IPS-18a (cell line): ENCODE measurements around the gene DDX6.
"Not testable (repeated sequence)": the region's sequence is repeated elsewhere in the genome, so short reads cannot be mapped to it uniquely, and the experiment has no call there.

Experiments used
- H3K27ac ChIP-seq: one replicate; pipeline ENCODE4 v1.5.1; 2013; ENCODE audit warnings: low read length
- H3K27me3 ChIP-seq: one replicate; pipeline ENCODE4 v1.6.1; 2013; ENCODE audit warnings: mild to moderate bottlenecking, low read length; ENCODE audit not compliant: control insufficient read depth, insufficient read depth
- H3K36me3 ChIP-seq: one replicate; pipeline ENCODE4 v1.6.1; 2013; ENCODE audit warnings: low read depth, low read length; ENCODE audit not compliant: control insufficient read depth
- H3K4me1 ChIP-seq: one replicate; pipeline ENCODE4 v1.6.1; 2013; ENCODE audit warnings: low read depth, low read length; ENCODE audit not compliant: control insufficient read depth
- H3K4me3 ChIP-seq: one replicate; pipeline ENCODE4 v1.5.1; 2013; ENCODE audit warnings: low read length
- H3K9ac ChIP-seq: one replicate; pipeline ENCODE4 v1.6.1; 2013; ENCODE audit warnings: mild to moderate bottlenecking, low read length, moderate library complexity
- H3K9me3 ChIP-seq: one replicate; pipeline ENCODE4 v1.6.1; 2013; ENCODE audit warnings: low read depth, low read length; ENCODE audit not compliant: control insufficient read depth

DDX6 gene

GRCh38 chr11:118729753-118730152, 61.2 kb downstream of the DDX6 start:
- peaks cover 18% of the 10 kb centered on the region for H3K4me1 ChIP-seq
- not testable (repeated sequence) for H3K27me3 ChIP-seq, H3K36me3 ChIP-seq, H3K27ac ChIP-seq, H3K9ac ChIP-seq, H3K9me3 ChIP-seq, H3K4me3 ChIP-seq

- H3K4me3 ChIP-seq: peak overlapping the region; percentile 37
- not testable (repeated sequence) for H3K27ac ChIP-seq, H3K9ac ChIP-seq, H3K9me3 ChIP-seq, H3K27me3 ChIP-seq, H3K36me3 ChIP-seq
- H3K4me1 ChIP-seq: peaks cover 11% of the 10 kb centered on the region
Observed at GRCh38 chr11:118728112-118728511, 62.9 kb downstream of the DDX6 start.

GRCh38 chr11:118727721-118728066, 63.3 kb downstream of the DDX6 start:
- H3K36me3 ChIP-seq, H3K9me3 ChIP-seq, H3K9ac ChIP-seq, H3K27ac ChIP-seq, H3K27me3 ChIP-seq: not testable (repeated sequence)
- Histone ChIP-seq H3K4me3 (peak overlapping the region; percentile 37), H3K4me1 (peaks cover 11% of the 10 kb centered on the region)

DNA sequence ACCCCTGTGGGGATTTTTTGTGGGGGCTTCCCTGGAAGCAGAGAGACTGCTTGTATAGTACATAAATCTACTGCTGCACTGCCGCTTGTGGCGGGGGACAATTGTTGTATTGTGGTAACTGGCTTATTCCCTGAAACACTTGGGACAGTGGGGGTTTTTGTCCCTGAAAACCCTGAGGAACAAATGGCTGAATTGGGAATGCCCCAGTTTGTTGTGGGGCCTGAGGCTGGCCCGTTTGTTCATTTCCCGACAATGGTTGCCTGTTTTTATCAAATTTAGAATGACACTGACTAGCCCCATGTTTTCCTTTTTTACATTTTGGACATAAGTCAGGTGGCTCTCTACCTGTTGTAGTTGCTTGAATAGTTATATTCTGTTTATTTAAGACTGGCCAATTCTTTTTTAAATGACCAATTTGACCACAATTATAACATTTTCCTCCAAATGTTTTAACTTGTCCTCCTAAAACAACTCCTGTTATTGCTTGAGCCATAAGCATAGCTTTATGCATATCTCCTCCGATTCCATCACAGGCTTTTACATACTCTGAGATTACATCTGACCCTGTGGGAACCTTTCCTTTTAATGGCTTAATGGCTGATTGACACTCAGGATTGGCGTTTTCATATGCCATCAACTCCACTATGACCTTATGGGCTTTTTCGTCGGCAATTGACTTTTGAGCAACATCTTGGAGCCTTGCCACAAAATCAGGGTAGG, 63.8 kb downstream of the DDX6 start:
- H3K27me3 ChIP-seq, H3K9ac ChIP-seq, H3K27ac ChIP-seq, H3K9me3 ChIP-seq, H3K36me3 ChIP-seq: not testable (repeated sequence)
- Histone ChIP-seq H3K4me1 (peaks cover 11% of the 10 kb centered on the region), H3K4me3 (peak overlapping the region; percentile 37)

DNA sequence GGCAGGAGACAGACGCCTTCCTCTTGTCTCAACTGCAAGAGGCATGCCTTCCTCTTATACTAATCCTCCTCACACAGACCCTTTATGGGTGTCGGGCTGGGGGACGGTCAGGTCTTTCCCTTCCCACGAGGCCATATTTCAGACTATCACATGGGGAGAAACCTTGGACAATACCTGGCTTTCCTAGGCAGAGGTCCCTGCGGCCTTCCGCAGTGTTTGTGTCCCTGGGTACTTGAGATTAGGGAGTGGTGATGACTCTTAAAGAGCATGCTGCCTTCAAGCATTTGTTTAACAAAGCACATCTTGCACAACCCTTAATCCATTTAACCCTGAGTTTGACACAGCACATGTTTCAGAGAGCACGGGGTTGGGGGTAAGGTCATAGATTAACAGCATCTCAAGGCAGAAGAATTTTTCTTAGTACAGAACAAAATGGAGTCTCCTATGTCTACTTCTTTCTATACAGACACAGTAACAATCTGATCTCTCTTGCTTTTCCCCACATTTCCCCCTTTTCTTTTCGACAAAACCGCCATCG, 69.4 kb downstream of the DDX6 start:
- peaks cover 11% of the 10 kb centered on the region for H3K4me1 ChIP-seq
- H3K4me3 ChIP-seq, H3K27ac ChIP-seq, H3K36me3 ChIP-seq, H3K9me3 ChIP-seq, H3K27me3 ChIP-seq, H3K9ac ChIP-seq: not testable (repeated sequence)

DNA sequence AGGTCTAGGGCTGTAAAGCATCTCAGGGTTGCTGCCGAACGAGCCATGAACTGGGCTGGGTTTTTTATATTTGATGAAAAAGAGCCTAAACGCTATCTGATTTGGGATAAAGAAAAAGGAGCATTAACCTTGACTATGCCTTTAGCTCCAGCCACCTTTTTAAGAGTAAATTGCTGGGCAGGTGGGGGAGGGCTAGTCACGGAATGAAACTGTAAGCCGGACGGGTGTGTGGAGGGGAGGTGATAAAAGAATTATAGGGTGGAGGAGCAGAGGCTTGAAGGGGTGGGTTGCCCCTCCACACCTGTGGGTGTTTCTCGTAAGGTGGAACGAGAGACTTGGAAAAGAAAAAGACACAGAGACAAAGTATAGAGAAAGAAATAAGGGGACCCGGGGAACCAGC, 70.2 kb downstream of the DDX6 start:
- H3K4me3 ChIP-seq, H3K9ac ChIP-seq: not testable (repeated sequence)

DNA sequence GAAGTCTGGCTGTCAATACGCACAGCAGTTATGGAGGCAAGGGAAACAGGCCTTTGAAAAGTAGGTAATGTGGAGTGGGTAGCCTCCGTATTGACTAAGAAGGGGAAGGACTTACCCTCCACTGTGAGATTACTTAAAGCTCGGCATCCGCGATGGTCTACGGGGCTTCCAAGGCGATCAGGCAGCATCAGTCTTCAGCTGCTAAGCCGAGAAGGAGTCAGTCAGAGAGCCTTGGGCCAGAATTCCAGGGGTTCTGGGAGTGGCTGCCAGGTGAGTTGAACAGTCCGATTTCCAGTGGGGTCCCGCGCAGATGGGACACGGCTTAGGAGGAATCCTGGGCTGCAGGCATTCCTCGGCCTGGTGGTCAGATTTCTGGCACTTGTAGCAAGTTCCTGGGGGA, 70.9 kb downstream of the DDX6 start:
- H3K4me3 ChIP-seq: peak overlapping the region; percentile 33
- H3K27ac ChIP-seq, H3K27me3 ChIP-seq, H3K9ac ChIP-seq, H3K9me3 ChIP-seq, H3K36me3 ChIP-seq: not testable (repeated sequence)
- peaks cover 15% of the 10 kb centered on the region for H3K4me1 ChIP-seq

More for the DNA sequence above, 70.2 kb downstream of the DDX6 start:
- H3K9me3 ChIP-seq, H3K4me1 ChIP-seq, H3K36me3 ChIP-seq, H3K27ac ChIP-seq, H3K27me3 ChIP-seq: not testable (repeated sequence)

DNA sequence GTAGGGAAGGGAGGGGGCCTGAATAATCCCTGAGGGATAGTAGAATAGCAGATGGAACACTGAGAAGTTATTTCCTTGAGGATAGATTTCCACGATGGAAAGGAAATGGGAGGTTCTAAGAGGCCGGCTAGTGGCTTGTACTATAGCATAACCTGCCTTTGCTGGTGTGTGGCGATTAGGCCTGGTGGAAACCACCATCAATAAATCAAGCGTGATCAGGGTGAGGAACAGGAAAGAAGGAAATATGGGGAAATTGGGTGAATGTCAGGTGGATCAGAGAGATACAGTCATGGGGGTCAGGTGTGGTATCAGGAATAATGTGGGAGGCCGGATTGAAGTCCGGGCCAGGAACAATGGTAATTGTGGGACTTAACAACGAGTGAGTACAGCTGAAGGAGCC, 72.4 kb downstream of the DDX6 start:
- not testable (repeated sequence) for H3K9ac ChIP-seq, H3K27me3 ChIP-seq, H3K4me3 ChIP-seq, H3K27ac ChIP-seq, H3K36me3 ChIP-seq, H3K9me3 ChIP-seq
- H3K4me1 ChIP-seq: peaks cover 19% of the 10 kb centered on the region

DNA sequence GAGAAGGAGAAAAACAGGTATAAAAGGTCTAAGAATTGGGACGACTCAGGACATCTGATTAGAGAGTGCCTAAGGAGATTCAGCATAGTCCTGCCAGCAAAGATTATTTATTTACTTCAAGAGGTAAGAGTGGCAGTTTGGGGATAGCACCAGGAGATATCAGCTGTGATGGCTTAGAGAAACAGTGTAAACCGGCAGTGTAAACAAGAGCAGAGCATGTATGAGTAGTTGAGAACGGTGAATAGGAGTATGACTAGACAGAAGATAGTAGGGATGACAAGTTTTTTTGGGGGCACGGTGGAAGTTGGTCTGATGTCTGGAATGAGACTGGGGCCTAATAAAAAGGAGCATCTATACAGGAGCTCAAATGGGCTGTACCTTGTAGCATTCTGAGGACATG, 73.2 kb downstream of the DDX6 start:
- not testable (repeated sequence) for H3K27me3 ChIP-seq, H3K27ac ChIP-seq, H3K9me3 ChIP-seq, H3K9ac ChIP-seq, H3K4me3 ChIP-seq, H3K36me3 ChIP-seq
- peaks cover 19% of the 10 kb centered on the region for H3K4me1 ChIP-seq

DNA sequence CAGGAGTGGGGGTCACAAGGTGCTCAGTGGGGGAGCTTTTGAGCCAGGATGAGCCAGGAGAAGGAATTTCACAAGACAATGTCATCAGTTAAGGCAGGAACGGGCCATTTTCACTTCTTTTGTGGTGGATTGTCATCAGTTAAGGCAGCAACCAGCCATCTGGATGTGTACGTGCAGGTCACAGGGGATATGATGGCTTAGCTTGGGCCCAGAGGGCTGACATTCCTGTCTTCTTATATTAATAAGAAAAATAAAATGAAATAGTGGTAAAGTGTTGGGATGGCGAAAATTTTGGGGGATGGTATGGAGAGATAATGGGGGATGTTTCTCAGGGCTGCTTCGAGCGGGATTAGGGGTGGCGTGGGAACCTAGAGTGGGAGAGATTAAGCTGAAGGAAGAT, 73.7 kb downstream of the DDX6 start:
- H3K36me3 ChIP-seq, H3K9ac ChIP-seq, H3K27ac ChIP-seq, H3K9me3 ChIP-seq, H3K4me3 ChIP-seq, H3K27me3 ChIP-seq: not testable (repeated sequence)
- H3K4me1 ChIP-seq: peaks cover 19% of the 10 kb centered on the region

- H3K27ac ChIP-seq: peak overlapping the region; percentile 92
Observed at GRCh38 chr11:118715837-118716260, 75.1 kb downstream of the DDX6 start.

GRCh38 chr11:118715245-118715831, 75.6 kb downstream of the DDX6 start:
- no peaks in the 10 kb centered on the region for H3K36me3 ChIP-seq
- H3K4me1 ChIP-seq: peaks cover 18% of the 10 kb centered on the region
- no peaks in the 10 kb centered on the region for H3K9me3 ChIP-seq
- peak overlapping the region; percentile 92 for H3K27ac ChIP-seq
- H3K27me3 ChIP-seq: no peaks in the 10 kb centered on the region
- peak overlapping the region; percentile 14 for H3K4me3 ChIP-seq
- peak overlapping the region; percentile 79 for H3K9ac ChIP-seq

More at GRCh38 chr11:118715837-118716260, 75.1 kb downstream of the DDX6 start:
- Histone ChIP-seq H3K4me3 (peak overlapping the region; percentile 14), H3K9me3 (no peaks in the 10 kb centered on the region), H3K9ac (peak overlapping the region; percentile 79), H3K4me1 (peaks cover 19% of the 10 kb centered on the region), H3K36me3 (no peaks in the 10 kb centered on the region), H3K27me3 (no peaks in the 10 kb centered on the region)
